HG02798 (cell line): Measurements from ENCODE around the gene CEMIP.

Experiments
- ATAC-seq: cut with Tn5 transposase; IDR thresholded peaks from one replicate; pipeline ENCODE4 v1.9.1; 2021; ENCODE audit warnings: mild to moderate bottlenecking; ENCODE audit not compliant: unreplicated experiment, poor library complexity

Gene CEMIP

DNA sequence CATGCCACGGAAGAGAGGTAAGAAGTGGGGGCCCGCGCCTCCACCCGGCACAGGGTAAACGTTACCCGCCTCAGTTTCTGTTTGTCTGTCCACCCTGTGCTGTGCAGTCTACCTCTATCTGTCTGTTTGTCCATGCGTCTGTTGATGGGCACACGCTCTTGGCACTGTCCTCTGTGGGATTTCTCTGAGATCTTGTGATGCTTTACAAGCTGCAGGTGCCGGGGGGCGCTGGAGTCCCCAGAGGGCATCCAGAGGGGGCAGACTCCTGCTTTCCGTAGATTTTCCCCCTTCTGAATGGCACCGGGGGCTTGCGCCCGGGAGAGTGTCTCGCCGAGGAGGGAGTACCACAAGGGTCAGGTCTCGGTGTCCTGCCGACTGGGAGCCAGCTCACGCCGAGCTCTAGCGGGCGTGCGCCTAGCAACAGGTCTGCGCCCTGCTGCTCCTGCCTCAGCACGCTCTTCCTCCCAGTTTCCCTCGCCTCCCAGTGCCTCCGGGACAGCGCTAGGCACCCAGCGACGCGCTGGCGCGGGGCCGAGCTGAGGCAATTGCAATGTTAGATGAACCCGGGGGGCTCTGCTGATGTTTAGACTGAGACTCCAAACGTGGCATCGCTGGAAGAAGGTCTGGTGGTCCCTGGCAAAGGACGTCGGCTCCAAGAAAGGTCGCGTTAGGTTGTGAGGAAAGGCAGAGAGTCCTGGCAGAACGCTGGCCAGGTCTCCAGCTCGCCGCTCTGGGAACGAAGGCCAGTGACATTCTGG, 667 bp downstream of the CEMIP start:
- no peak for ATAC-seq

- ATAC-seq: no peak
Observed at GRCh38 chr15:80780416-80781221, 1.4 kb downstream of the CEMIP start.

DNA sequence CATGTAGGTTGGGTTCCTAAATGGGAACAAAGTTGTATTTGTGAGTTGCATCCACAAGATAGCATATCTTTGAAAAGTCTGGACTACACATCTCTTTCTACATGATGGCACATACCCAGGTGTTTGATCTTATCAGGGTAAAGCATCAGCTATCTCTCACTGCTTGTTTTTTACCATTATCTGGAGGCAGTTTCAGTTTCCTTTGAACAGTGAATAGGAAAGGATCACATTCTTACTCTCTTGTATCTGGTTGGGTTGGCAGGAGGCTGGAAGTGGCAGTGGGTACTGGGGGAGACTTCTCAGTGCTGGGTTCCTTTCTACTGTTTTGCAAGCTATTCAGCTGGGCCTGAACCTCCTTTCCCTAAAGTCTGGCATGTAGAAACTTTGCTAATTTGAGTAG, 4.1 kb downstream of the CEMIP start:
- ATAC-seq: no peak

DNA sequence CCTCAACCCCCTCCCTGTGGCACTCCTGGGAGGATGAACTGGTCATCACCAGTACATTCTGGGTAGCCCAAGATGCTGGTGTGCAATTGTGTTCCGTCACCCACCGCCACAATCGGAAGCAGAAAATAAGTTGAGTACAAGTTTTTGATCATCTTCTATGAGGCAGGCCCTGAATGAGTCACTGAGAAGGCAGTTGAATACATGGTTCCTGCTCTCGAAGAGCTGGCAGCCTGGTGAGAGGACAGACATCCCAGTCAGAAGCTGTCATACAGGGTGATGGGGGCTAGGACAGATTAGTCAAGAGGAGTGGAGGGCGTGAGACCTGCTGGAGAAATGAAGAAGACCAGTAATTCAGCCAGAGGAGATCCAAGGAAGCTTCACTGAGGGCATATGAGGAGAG, 6.2 kb downstream of the CEMIP start:
- no peak for ATAC-seq

GRCh38 chr15:80785811-80786354, 6.7 kb downstream of the CEMIP start:
- ATAC-seq: no peak

- ATAC-seq: no peak
Observed at GRCh38 chr15:80787316-80787715, 8.1 kb downstream of the CEMIP start.

- ATAC-seq: no peak
Observed at GRCh38 chr15:80788536-80788935, 9.4 kb downstream of the CEMIP start.

DNA sequence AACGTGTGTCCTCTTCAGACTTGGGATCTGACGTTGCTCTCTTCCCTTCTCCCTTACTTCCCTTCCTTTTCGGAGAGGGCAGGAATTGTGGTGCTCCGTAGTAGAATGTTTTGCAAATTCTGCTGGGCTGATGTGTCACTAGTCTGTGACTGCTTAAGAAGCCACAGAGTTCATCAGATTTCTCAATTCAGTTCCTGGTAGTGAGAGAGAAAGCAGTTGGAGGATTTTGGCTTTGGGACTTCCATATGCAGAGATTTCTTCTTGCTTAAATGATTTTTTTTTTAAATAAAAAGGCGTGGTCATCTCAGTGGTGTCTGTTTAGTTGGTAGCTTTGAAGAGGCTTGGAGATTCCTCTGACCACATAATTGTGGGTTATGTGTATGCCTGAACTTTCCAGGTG, 10.1 kb downstream of the CEMIP start:
- no peak for ATAC-seq

DNA sequence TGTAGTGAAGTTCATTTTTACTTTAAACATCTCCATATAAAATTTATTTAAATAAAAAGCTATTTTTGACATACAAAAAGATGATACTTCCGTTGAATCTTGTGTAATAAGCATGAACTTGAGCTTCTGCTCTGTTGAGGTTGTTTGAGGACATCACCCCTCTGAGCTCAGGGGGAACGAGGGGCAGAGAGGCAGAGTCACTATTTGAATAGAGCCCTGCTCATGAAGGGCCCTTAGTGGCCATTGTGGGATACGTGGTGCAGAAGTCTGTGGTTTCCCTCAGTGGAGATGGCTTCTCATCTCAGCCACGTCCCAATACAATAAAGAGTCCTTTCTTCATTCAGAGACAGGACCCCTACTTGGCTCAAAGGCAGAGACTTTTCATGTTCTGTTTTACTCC, 10.6 kb downstream of the CEMIP start:
- ATAC-seq: no peak

DNA sequence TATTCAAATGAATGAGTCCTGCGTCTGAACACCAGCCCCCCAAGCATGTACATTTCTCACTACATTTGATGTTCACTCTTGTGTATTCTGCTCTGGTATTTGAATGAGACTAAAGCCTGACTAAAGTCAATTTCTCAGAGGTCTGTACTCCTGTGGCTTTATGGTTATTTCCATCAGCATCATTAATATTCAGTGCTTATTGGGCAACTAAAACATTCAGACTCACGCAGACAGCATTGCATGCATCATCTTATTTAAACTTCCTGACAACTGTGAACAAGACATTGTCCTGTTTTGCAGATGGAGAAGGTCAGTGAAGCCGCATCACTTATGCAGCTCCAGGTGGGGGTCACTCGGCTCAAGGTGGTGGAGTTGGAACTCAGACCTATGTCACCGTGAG, 11.1 kb downstream of the CEMIP start:
- no peak for ATAC-seq

- no peak for ATAC-seq
Observed at GRCh38 chr15:80791004-80791403, 11.8 kb downstream of the CEMIP start.

DNA sequence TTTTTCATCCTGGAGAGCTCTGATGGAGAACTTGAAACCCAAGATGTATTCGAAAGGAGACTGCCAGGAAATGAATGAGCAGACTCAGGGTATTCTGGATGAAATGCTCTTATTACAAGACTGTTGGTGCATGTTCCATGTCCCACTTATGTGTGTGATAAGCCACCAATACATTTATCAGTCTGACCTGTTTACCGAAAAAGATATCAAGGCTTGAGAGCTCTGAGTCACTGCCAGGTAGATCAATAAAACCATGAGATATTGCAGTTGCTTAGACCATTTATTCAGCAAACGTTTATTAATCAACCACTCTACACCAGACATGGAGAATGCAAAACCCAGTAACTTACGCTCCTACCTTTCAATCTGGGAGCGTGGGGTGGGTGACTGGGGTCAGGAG, 17.2 kb downstream of the CEMIP start:
- ATAC-seq: no peak

- ATAC-seq: no peak
Observed at GRCh38 chr15:80798911-80799310, 19.7 kb downstream of the CEMIP start.

DNA sequence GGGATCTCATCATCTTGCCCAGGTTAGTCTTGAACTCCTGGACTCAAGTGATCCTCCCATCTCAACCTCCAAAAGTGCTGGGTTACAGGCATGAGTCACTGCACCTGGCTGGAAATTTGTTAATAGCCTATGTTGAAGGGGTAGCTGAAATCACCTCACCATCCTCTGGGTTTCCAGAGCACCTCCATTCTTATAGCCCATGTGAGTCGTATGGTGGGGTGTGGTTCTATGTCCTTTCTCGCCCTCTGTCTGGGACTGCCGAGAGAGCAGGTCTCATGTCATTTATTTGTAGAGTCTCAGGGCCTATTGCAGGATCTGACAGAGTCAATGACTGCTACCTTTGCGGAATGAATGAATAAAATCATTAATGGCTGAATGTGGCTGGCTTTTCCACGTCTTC, 20.9 kb downstream of the CEMIP start:
- no peak for ATAC-seq

DNA sequence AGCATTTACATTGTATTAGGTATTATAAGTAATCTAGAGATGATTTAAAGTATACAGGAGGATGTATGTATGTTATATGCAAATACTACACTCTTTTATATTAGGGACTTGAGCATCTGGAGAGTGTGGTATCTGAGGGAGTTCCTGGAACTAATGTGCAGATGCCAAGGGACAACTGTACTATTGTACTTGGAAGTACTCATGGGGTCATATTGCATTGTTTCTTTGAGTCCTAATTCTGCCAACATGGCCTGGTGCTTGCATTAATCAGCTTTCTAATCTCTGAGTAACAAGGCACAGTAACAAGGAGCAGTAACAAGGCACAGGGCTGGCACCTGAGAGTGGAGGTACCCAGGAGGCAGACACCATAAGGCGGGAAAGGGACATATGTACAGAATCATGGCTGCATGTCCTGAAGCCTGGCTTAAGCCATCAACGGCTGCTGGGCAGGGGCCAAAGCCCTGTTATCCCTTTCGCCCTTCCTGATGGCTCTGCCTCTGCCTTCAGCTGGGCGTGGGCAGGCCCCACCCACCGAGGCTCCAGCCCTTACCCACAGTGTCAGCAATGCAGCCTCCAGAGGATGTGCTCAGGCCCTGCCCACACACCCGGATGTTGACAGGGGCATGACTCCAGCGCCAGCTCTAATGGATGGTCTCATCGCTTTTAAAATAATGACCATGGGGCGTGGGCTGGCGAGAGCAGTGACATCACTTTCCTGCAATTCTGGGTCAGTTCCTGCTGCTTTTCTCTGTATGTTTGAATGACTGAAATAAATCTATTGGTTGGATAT, 22.9 kb downstream of the CEMIP start:
- ATAC-seq: no peak

GRCh38 chr15:80803580-80804525, 24.7 kb downstream of the CEMIP start:
- ATAC-seq: no peak

- ATAC-seq: no peak
Observed at GRCh38 chr15:80804970-80805495, 25.9 kb downstream of the CEMIP start.

DNA sequence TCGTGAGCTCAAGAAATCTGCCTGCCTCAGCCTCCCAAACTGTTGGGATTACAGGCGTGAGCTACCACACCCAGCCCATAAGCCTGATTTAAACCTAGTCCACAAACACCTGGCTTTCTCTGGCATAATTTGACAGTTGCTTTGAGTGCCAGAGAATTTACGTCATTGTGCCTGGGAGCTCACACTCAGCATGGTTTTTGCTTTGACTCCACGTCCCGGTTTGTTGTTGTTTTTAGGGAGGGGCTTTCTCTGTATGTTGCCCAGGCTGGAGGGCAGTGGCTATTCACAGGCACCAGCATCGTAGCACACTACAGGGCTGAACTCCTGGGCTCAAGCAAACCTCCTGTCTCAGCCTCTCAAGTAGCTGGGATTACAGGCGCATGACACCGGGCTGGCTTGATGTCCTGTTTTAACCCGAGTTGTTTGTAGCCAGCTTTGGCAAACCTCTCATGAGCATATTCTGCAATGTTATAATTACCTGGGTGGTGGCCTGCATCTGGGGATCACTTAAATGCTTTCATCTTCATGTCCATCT, 32.7 kb downstream of the CEMIP start:
- no peak for ATAC-seq

DNA sequence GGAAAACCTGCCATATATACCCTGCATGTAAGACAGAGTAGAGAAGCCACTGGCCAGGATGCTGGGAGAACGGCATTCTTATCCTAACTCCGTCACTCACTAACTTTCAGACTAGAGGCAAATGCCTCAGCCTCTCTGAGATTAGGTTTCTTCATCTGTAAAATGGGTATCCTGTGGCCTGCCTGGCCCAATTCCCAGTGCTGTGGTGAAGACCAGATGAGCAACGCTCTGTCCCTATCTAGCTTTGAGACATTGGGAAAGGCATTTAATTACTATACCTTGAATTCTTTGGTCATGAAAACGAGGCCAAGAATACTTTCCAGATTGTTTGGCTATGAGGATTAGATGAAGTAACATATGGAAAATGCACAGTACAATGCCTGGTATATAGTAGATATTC, 35.9 kb downstream of the CEMIP start:
- no peak for ATAC-seq
